Panc1 (cell line): ENCODE results near the gene GSTM1. TPM values are rescaled to one million over a fixed set of nuclear protein-coding genes. Genes with fewer than 3 reads are reported as not detected.

ENCODE experiments used
- ATAC-seq: fragments of 200-7000 bp; cut with Tn5 transposase; 2 replicates; pipeline ENCODE4 v1.9.1; 2020; ENCODE audit warnings: mild to moderate bottlenecking, moderate library complexity
- BruUV-seq: library from RNA; stranded (reverse); fragments of 400-500 nt; replicated peaks from 2 replicates; lab custom pipeline; 2021; lab: Mats Ljungman, UMichigan
- CTCF ChIA-PET: fragments of 300-600 bp; sonication (Branson Sonifier 250); formaldehyde crosslinking; loops from one replicate; lab custom pipeline; 2022; ENCODE audit warnings: antibody characterized with exemption; lab: Charles Lee
- POLR2A ChIA-PET: fragments of 300-600 bp; sonication (Branson Sonifier 250); formaldehyde crosslinking; loops from one replicate; lab custom pipeline; 2022; ENCODE audit warnings: antibody characterized with exemption; lab: Charles Lee
- DNase-seq: peaks from one replicate; pipeline ENCODE4 v3.0.0-alpha.2; 2010; ENCODE audit warnings: low read depth, low spot score
- H3K27ac ChIP-seq: 2 replicates; pipeline ENCODE4 v1.5.1; 2011; ENCODE audit warnings: mild to moderate bottlenecking, low read length, inconsistent platforms
- H3K27me3 ChIP-seq: fragments of 200-500 bp; sonication (Bioruptor generic); 2 replicates; pipeline ENCODE4 v1.6.0; 2014; ENCODE audit warnings: low read length, inconsistent platforms; ENCODE audit not compliant: control insufficient read depth, insufficient read depth
- H3K36me3 ChIP-seq: fragments of 200-500 bp; sonication (Bioruptor generic); 2 replicates; pipeline ENCODE4 v1.5.1; 2014; ENCODE audit warnings: inconsistent platforms, mild to moderate bottlenecking, low read length, moderate library complexity; ENCODE audit not compliant: control insufficient read depth, insufficient read depth
- H3K4me1 ChIP-seq: 2 replicates; pipeline ENCODE4 v1.5.1; 2011; ENCODE audit warnings: inconsistent platforms, mild to moderate bottlenecking, low read length, moderate library complexity; ENCODE audit not compliant: control insufficient read depth, insufficient read depth
- H3K4me3 ChIP-seq, 2 experiments: 2 replicates each; pipeline ENCODE4 v1.5.1; 2011 to 2012; ENCODE audit warnings: low read depth in 2 of 2, low read length in 2 of 2, mild to moderate bottlenecking in 2 of 2, inconsistent platforms in 1 of 2, moderate library complexity in 1 of 2
- H3K9me3 ChIP-seq: fragments of 200-500 bp; sonication (Bioruptor generic); 2 replicates; pipeline ENCODE4 v1.5.1; 2014; ENCODE audit warnings: low read depth, mild to moderate bottlenecking, inconsistent platforms, low read length, moderate library complexity; ENCODE audit not compliant: control insufficient read depth, insufficient read depth
- CTCF ChIP-seq: fragments of 450-650 bp; IDR thresholded peaks from 2 replicates; pipeline ENCODE4 v1.5.1; 2017; ENCODE audit warnings: mild to moderate bottlenecking
- POLR2AphosphoS5 ChIP-seq: IDR thresholded peaks from 2 replicates; pipeline ENCODE4 v1.6.1; 2012; ENCODE audit warnings: mild to moderate bottlenecking, low read depth, low read length, moderate library complexity
- REST ChIP-seq, 2 experiments: IDR thresholded peaks; 2 replicates each; pipeline ENCODE4 v1.6.1; 2011 to 2012; ENCODE audit warnings: low read depth in 2 of 2, control low read depth in 1 of 2, low read length in 1 of 2, mild to moderate bottlenecking in 1 of 2, moderate library complexity in 1 of 2; ENCODE audit not compliant: insufficient read depth in 1 of 2
- SIN3A ChIP-seq: IDR thresholded peaks from 2 replicates; pipeline ENCODE4 v1.6.1; 2012; ENCODE audit warnings: low read depth, mild to moderate bottlenecking, low read length, moderate library complexity, borderline replicate concordance; ENCODE audit not compliant: insufficient read depth
- TCF7L2 ChIP-seq: IDR thresholded peaks from 2 replicates; pipeline ENCODE4 v1.6.1; 2011; ENCODE audit warnings: mild to moderate bottlenecking, low read depth, low read length, inconsistent platforms
- in situ Hi-C: cut with HindIII; loops from 2 replicates; pipeline ENCODE4 v1.10.0; 2016; ENCODE audit warnings: low sequenced_read_pairs, low pct_unique_long_range_greater_than_20kb
- intact Hi-C: fragments of 100-400 bp; cut with micrococcal nuclease; formaldehyde crosslinking; loops from one replicate; pipeline ENCODE4 v1.10.0; 2022; ENCODE audit not compliant: unreplicated experiment
- total RNA-seq: library from RNA; stranded (reverse); gene quantifications from one replicate; pipeline ENCODE4 v1.2.1, GENCODE V29; 2021; ENCODE audit not compliant: unreplicated experiment

GSTM1 gene
- total RNA-seq, 1 experiment from 2014 or later = not detected

DNA sequence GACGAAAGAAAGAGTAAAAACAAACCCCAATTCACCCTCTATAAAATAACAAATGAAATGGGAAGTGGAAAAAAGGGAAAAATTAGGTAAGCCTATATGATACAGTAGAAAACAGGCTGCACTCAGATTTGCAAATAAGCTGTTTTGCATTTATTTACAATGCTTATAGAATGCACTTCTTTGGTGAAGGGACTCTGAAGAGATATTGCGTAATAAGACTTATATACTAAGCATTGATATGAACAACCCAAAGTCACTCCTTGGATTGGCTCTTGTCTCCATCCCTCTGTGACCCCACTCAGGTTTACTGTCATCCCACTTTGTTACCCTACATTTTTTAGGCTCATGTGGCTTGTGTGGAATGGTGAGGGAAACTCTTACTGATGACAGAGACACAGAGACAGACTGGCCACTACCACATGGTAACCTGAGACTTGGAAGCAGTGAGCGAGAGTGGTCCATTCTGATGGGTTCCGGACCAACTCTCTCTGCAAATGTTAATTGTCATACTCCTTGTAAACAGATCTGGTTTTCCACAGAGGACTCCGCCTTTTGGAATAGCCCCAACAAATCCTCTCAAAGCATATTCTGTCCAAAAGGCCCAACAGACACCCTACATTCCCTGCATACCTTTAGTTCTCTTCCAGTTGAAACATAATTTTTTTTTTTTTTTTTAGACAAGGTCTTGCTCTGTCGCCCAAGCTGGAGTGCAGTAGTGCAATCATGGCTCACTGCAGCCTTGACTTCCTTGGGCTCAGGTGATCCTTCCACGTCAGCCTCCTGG lies 35.5 kb downstream of the GSTM1 start:
- intact Hi-C loops (no loop called here), in situ Hi-C loops (no loop called here)
- H3K27ac ChIP-seq = no peak overlapping the region
- no peaks in the 10 kb centered on the region for H3K27me3 ChIP-seq
- ChIA-PET CTCF (no interaction called here), POLR2A (no interaction called here)
- no peak for ATAC-seq
- no peaks in the 10 kb centered on the region for H3K36me3 ChIP-seq
- H3K9me3 ChIP-seq = peaks cover 2% of the 10 kb centered on the region; the same call in 1 of the 2 replicates
- TF ChIP-seq CTCF (no peak), SIN3A (no peak), REST (IDR thresholded peaks at IDR 0.05; ENCODE audit: insufficient read depth in 1 of 2, low read depth in 2 of 2, low read length in 1 of 2) (no peak), POLR2AphosphoS5 (no peak), TCF7L2 (no peak)
- no TSS peak for BruUV-seq
- no peak for DNase-seq
- no peak overlapping the region for H3K4me3 ChIP-seq
- no peaks in the 10 kb centered on the region for H3K4me1 ChIP-seq

GRCh38 chr1:109724933-109725332 lies 37.3 kb downstream of the GSTM1 start:
- no peak for ATAC-seq
- Histone ChIP-seq H3K9me3 (peaks cover 2% of the 10 kb centered on the region; the same call in 1 of the 2 replicates), H3K4me1 (no peaks in the 10 kb centered on the region), H3K27me3 (no peaks in the 10 kb centered on the region), H3K27ac (no peak overlapping the region), H3K36me3 (no peaks in the 10 kb centered on the region), H3K4me3 (no peak overlapping the region)
- in situ Hi-C loops = no loop called here
- POLR2A ChIA-PET = no interaction called here
- intact Hi-C loops = no loop called here
- DNase-seq = no peak
- TF ChIP-seq REST (IDR thresholded peaks at IDR 0.05; ENCODE audit: insufficient read depth in 1 of 2, low read depth in 2 of 2, low read length in 1 of 2) (no peak), TCF7L2 (no peak), SIN3A (no peak), POLR2AphosphoS5 (no peak), CTCF (no peak)
- BruUV-seq = no TSS peak
- CTCF ChIA-PET = no interaction called here
